ENCODE results near the gene EVX2.

The EVX2 gene

GRCh38 chr2:176125772-176126054 lies 42.0 kb upstream of the EVX2 start:
- H3K4me3 ChIP-seq (ENCODE audit: low read length), result no peak overlapping the region
- H3K9me3 ChIP-seq (ENCODE audit: low read length), result no peaks in the 10 kb centered on the region
- no peaks in the 10 kb centered on the region for H3K36me3 ChIP-seq (ENCODE audit: insufficient read depth, low read length)
- H3K4me1 ChIP-seq (ENCODE audit: insufficient read depth, low read length), result peaks cover 7% of the 10 kb centered on the region
- H3K27me3 ChIP-seq (ENCODE audit: insufficient read depth, low read length), result peaks cover 89% of the 10 kb centered on the region
- H2AFZ ChIP-seq (ENCODE audit: low read depth, low read length), result no peak overlapping the region

- Histone ChIP-seq H3K9me3 (ENCODE audit: low read length) (no peaks in the 10 kb centered on the region), H3K27me3 (ENCODE audit: insufficient read depth, low read length) (peaks cover 90% of the 10 kb centered on the region), H2AFZ (ENCODE audit: low read depth, low read length) (no peak overlapping the region), H3K36me3 (ENCODE audit: insufficient read depth, low read length) (no peaks in the 10 kb centered on the region), H3K4me3 (ENCODE audit: low read length) (no peak overlapping the region), H3K4me1 (ENCODE audit: insufficient read depth, low read length) (peaks cover 7% of the 10 kb centered on the region)
Observed at GRCh38 chr2:176124947-176125771, 41.4 kb upstream of the EVX2 start.

- Histone ChIP-seq H3K4me1 (ENCODE audit: insufficient read depth, low read length) (peaks cover 7% of the 10 kb centered on the region), H3K4me3 (ENCODE audit: low read length) (no peak overlapping the region), H3K27me3 (ENCODE audit: insufficient read depth, low read length) (peaks cover 96% of the 10 kb centered on the region), H3K36me3 (ENCODE audit: insufficient read depth, low read length) (no peaks in the 10 kb centered on the region), H3K9me3 (ENCODE audit: low read length) (no peaks in the 10 kb centered on the region), H2AFZ (ENCODE audit: low read depth, low read length) (no peak overlapping the region)
Observed at GRCh38 chr2:176124110-176124946, 40.6 kb upstream of the EVX2 start.

- Histone ChIP-seq H3K9me3 (ENCODE audit: low read length) (no peaks in the 10 kb centered on the region), H3K27me3 (ENCODE audit: insufficient read depth, low read length) (peaks cover 95% of the 10 kb centered on the region), H2AFZ (ENCODE audit: low read depth, low read length) (no peak overlapping the region), H3K4me1 (ENCODE audit: insufficient read depth, low read length) (peaks cover 7% of the 10 kb centered on the region), H3K36me3 (ENCODE audit: insufficient read depth, low read length) (no peaks in the 10 kb centered on the region), H3K4me3 (ENCODE audit: low read length) (peak overlapping the region; percentile 42)
Observed at GRCh38 chr2:176123411-176124109, 39.8 kb upstream of the EVX2 start.

- Histone ChIP-seq H3K36me3 (ENCODE audit: insufficient read depth, low read length) (no peaks in the 10 kb centered on the region), H3K9me3 (ENCODE audit: low read length) (peaks cover 2% of the 10 kb centered on the region), H3K4me3 (ENCODE audit: low read length) (peak within 1 kb of the TSS; percentile 42), H2AFZ (ENCODE audit: low read depth, low read length) (peak within 1 kb of the TSS; percentile 96), H3K4me1 (ENCODE audit: insufficient read depth, low read length) (peaks cover 7% of the 10 kb centered on the region), H3K27me3 (ENCODE audit: insufficient read depth, low read length) (peaks cover 95% of the 10 kb centered on the region)
Observed at GRCh38 chr2:176122683-176123410, 39.1 kb upstream of the EVX2 start, which contains the start of gene HOXD9. HOXD9 (plus strand) TSS chr2:176122719; CDS start chr2:176122769, 50 bp downstream.

GRCh38 chr2:176122052-176122682 lies 38.4 kb upstream of the EVX2 start:
- Histone ChIP-seq H3K36me3 (ENCODE audit: insufficient read depth, low read length) (no peaks in the 10 kb centered on the region), H2AFZ (ENCODE audit: low read depth, low read length) (peak overlapping the region; percentile 96), H3K4me1 (ENCODE audit: insufficient read depth, low read length) (peaks cover 7% of the 10 kb centered on the region), H3K4me3 (ENCODE audit: low read length) (peak overlapping the region; percentile 42), H3K9me3 (ENCODE audit: low read length) (peaks cover 5% of the 10 kb centered on the region), H3K27me3 (ENCODE audit: insufficient read depth, low read length) (peaks cover 96% of the 10 kb centered on the region)

- no peak overlapping the region for H2AFZ ChIP-seq (ENCODE audit: low read depth, low read length)
- no peak overlapping the region for H3K4me3 ChIP-seq (ENCODE audit: low read length)
- peaks cover 7% of the 10 kb centered on the region for H3K4me1 ChIP-seq (ENCODE audit: insufficient read depth, low read length)
- peaks cover 12% of the 10 kb centered on the region for H3K9me3 ChIP-seq (ENCODE audit: low read length)
- H3K36me3 ChIP-seq (ENCODE audit: insufficient read depth, low read length), result no peaks in the 10 kb centered on the region
- peaks cover 99% of the 10 kb centered on the region for H3K27me3 ChIP-seq (ENCODE audit: insufficient read depth, low read length)
Observed at GRCh38 chr2:176121190-176122051, 37.7 kb upstream of the EVX2 start.

GRCh38 chr2:176120364-176121189 lies 36.8 kb upstream of the EVX2 start:
- Histone ChIP-seq H3K4me1 (ENCODE audit: insufficient read depth, low read length) (peaks cover 7% of the 10 kb centered on the region), H3K27me3 (ENCODE audit: insufficient read depth, low read length) (peaks cover 99% of the 10 kb centered on the region), H3K36me3 (ENCODE audit: insufficient read depth, low read length) (no peaks in the 10 kb centered on the region), H2AFZ (ENCODE audit: low read depth, low read length) (no peak overlapping the region), H3K4me3 (ENCODE audit: low read length) (no peak overlapping the region), H3K9me3 (ENCODE audit: low read length) (peaks cover 12% of the 10 kb centered on the region)

- Histone ChIP-seq H3K9me3 (ENCODE audit: low read length) (peaks cover 12% of the 10 kb centered on the region), H3K36me3 (ENCODE audit: insufficient read depth, low read length) (no peaks in the 10 kb centered on the region), H3K4me1 (ENCODE audit: insufficient read depth, low read length) (peaks cover 7% of the 10 kb centered on the region), H2AFZ (ENCODE audit: low read depth, low read length) (no peak overlapping the region), H3K27me3 (ENCODE audit: insufficient read depth, low read length) (peaks cover 99% of the 10 kb centered on the region), H3K4me3 (ENCODE audit: low read length) (no peak overlapping the region)
Observed at GRCh38 chr2:176118601-176119339, 35.0 kb upstream of the EVX2 start.

GRCh38 chr2:176117823-176118371 lies 34.1 kb upstream of the EVX2 start:
- no peaks in the 10 kb centered on the region for H3K36me3 ChIP-seq (ENCODE audit: insufficient read depth, low read length)
- H3K4me3 ChIP-seq (ENCODE audit: low read length), result no peak overlapping the region
- peaks cover 12% of the 10 kb centered on the region for H3K9me3 ChIP-seq (ENCODE audit: low read length)
- no peak overlapping the region for H2AFZ ChIP-seq (ENCODE audit: low read depth, low read length)
- H3K27me3 ChIP-seq (ENCODE audit: insufficient read depth, low read length), result peaks cover 99% of the 10 kb centered on the region
- H3K4me1 ChIP-seq (ENCODE audit: insufficient read depth, low read length), result peaks cover 7% of the 10 kb centered on the region

All from neuron (in vitro differentiated cells).